Measurements from ENCODE around the gene TMEM245. TPM values are rescaled to one million over a fixed set of nuclear protein-coding genes. Genes with fewer than 3 reads are reported as not detected.

TMEM245 gene
- total RNA-seq, 4 donors from 2014 or later: 109 to 192 (median 137) TPM

DNA sequence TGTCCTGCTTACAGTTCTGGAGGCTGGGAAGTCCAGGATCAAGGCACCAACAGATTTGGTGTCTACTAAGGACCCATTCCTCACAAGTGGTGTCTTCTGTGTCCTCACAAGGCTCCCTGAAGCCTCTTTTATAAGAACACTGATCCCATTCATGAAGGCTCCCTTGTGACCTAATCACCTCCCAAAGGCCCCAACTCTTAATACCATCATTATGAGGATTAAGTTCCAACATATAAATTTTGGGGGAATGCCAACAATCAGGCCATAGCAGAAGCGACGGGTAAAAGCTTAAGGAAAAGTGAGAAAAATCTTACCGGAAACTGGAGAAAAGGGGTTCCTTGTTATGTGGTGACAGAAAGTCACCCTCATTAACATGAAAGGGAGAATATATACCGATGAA is 117.6 kb downstream of the TMEM245 start:
- no peak overlapping the region for H3K27ac ChIP-seq (replicated peaks in 1 of 4)
- H3K9me3 ChIP-seq: peaks cover 0 to 10% (median 8%) of the 10 kb centered on the region in 4 donors
- intact Hi-C loops (cut with DNase I): no loop called here
- no peaks in the 10 kb centered on the region for H3K36me3 ChIP-seq
- H3K4me3 ChIP-seq: no peak overlapping the region
- no peaks in the 10 kb centered on the region for H3K27me3 ChIP-seq
- TF ChIP-seq POLR2A (IDR thresholded peaks at IDR 0.05; ENCODE audit: low read depth) (no peak), EP300 (IDR thresholded peaks at IDR 0.05) (no peak), POLR2AphosphoS5 (IDR thresholded peaks at IDR 0.05) (no peak)
- TF ChIP-seq, protein P1, sequence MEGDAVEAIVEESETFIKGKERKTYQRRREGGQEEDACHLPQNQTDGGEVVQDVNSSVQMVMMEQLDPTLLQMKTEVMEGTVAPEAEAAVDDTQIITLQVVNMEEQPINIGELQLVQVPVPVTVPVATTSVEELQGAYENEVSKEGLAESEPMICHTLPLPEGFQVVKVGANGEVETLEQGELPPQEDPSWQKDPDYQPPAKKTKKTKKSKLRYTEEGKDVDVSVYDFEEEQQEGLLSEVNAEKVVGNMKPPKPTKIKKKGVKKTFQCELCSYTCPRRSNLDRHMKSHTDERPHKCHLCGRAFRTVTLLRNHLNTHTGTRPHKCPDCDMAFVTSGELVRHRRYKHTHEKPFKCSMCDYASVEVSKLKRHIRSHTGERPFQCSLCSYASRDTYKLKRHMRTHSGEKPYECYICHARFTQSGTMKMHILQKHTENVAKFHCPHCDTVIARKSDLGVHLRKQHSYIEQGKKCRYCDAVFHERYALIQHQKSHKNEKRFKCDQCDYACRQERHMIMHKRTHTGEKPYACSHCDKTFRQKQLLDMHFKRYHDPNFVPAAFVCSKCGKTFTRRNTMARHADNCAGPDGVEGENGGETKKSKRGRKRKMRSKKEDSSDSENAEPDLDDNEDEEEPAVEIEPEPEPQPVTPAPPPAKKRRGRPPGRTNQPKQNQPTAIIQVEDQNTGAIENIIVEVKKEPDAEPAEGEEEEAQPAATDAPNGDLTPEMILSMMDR (IDR thresholded peaks at IDR 0.05): no peak
- no peak for DNase-seq (ENCODE audit: extremely low spot score)
- peaks cover 6 to 13% (median 9%) of the 10 kb centered on the region in 4 donors for H3K4me1 ChIP-seq
- 85% methylated on average over 4 of the region's 4 CpGs for WGBS

DNA sequence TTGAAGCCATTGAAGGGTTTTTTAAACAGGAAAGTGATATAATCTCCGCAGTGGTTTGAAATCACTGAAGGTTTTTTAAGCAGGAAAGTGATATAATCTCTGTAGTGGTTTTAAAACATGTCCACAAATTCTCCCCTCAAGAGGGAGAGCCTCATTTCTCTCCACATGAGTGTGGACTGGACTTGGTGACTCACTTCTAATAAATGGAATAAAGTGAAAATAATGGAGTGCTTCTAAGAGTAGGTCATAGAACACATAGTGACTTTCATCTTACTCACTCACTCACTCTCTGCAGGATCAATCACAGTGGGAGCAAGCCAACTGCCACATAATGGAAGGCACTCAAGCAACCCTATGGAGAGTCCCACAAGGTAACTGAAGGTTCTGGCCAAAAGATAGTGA is 118.5 kb downstream of the TMEM245 start:
- Histone ChIP-seq H3K4me3 (no peak overlapping the region), H3K36me3 (no peaks in the 10 kb centered on the region), H3K4me1 (peaks cover 3 to 19% (median 11%) of the 10 kb centered on the region in 4 donors), H3K9me3 (peaks cover 0 to 10% (median 8%) of the 10 kb centered on the region in 4 donors), H3K27ac (replicated peaks in 1 of 4) (no peak overlapping the region), H3K27me3 (no peaks in the 10 kb centered on the region)
- DNase-seq (ENCODE audit: extremely low spot score): no peak
- TF ChIP-seq POLR2AphosphoS5 (IDR thresholded peaks at IDR 0.05): no peak
- no peak for TF ChIP-seq POLR2A (IDR thresholded peaks at IDR 0.05; ENCODE audit: low read depth)
- TF ChIP-seq, protein P1 (IDR thresholded peaks at IDR 0.05): no peak
- TF ChIP-seq EP300 (IDR thresholded peaks at IDR 0.05): no peak
- intact Hi-C loops (cut with DNase I): no loop called here
- 80% methylated on average over 1 of the region's 1 CpG for WGBS

DNA sequence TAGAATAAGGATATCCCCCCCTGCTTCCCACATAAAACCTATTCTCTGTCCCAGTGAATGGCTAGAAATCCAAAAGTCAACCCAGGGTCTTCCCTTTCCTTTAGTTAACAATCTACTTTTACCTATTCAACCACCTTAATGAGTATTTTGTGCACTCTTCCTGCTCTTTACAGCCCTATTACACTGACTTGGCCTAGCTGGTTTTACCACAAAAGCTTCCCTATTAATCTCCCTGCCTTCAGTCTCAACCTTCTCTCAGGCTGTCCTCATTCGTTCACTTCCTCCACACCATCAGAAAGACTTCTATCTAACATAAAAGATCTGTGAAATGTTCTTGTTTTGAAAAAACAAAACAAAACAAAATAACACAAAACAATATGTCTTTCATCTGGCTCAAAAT is 122.6 kb downstream of the TMEM245 start:
- Histone ChIP-seq H3K27ac (replicated peaks in 1 of 4) (peak overlapping the region in 2 of 4 donors; percentile 1 to 26), H3K4me1 (peaks cover 14 to 23% (median 15%) of the 10 kb centered on the region in 4 donors), H3K4me3 (no peak overlapping the region), H3K27me3 (no peaks in the 10 kb centered on the region), H3K9me3 (no peaks in the 10 kb centered on the region), H3K36me3 (no peaks in the 10 kb centered on the region)
- 68% methylated on average over 1 of the region's 1 CpG for WGBS
- no peak for TF ChIP-seq EP300 (IDR thresholded peaks at IDR 0.05)
- TF ChIP-seq, protein P1 (IDR thresholded peaks at IDR 0.05): no peak
- TF ChIP-seq POLR2A (IDR thresholded peaks at IDR 0.05; ENCODE audit: low read depth): no peak
- TF ChIP-seq POLR2AphosphoS5 (IDR thresholded peaks at IDR 0.05): no peak
- intact Hi-C loops (cut with DNase I): no loop called here
- DNase-seq (ENCODE audit: extremely low spot score): no peak

DNA sequence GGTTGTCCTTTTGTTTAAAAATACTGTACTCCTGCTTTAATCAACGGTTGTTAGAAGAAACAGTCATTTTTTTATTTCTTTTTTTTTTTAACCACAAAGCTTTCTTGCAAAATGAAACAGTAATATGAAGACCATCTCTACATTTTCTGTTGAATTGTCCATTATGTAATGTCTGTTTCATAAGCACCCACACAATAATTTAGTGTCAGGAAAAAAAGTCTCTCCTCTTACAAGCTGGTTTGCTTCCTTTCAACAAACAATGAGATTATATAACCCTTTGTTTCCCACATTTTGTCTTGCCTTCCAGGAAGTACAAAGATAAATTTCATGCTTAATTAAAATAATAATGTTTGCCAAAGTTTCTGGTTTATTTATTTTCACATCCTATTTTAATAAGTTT is 123.1 kb downstream of the TMEM245 start:
- intact Hi-C loops (cut with DNase I): no loop called here
- H3K27ac ChIP-seq (replicated peaks in 1 of 4): peak overlapping the region in 1 of 4 donors; percentile 24
- WGBS: 10% methylated on average over 1 of the region's 1 CpG

More for the DNA sequence above, 123.1 kb downstream of the TMEM245 start:
- no peak for TF ChIP-seq EP300 (IDR thresholded peaks at IDR 0.05)
- TF ChIP-seq, protein P1 (IDR thresholded peaks at IDR 0.05): no peak
- no peak for TF ChIP-seq POLR2A (IDR thresholded peaks at IDR 0.05; ENCODE audit: low read depth)
- TF ChIP-seq POLR2AphosphoS5 (IDR thresholded peaks at IDR 0.05): no peak
- peaks cover 14 to 23% (median 17%) of the 10 kb centered on the region in 4 donors for H3K4me1 ChIP-seq
- DNase-seq (ENCODE audit: extremely low spot score): no peak
- no peaks in the 10 kb centered on the region for H3K9me3 ChIP-seq
- H3K36me3 ChIP-seq: peaks cover 0 to 4% (median 0%) of the 10 kb centered on the region in 4 donors
- H3K4me3 ChIP-seq: no peak overlapping the region
- no peaks in the 10 kb centered on the region for H3K27me3 ChIP-seq

Measured in esophagus muscularis mucosa (tissue), 4 donors.